Left renal pelvis (tissue), 4 donors: ENCODE results near the gene AFF1. TPM values are rescaled to one million over a fixed set of nuclear protein-coding genes. Genes with fewer than 3 reads are reported as not detected.

Experiments
- DNase-seq, 4 donors: peaks; one replicate each; pipeline ENCODE4 v3.0.0-alpha.2; 2013; ENCODE audit warnings: low read depth in 4 of 4, low spot score in 3 of 4
- polyA plus RNA-seq, 4 donors: library from polyadenylated mRNA; unstranded; fragments of 120-200 nt; gene quantifications; one replicate each; pipeline ENCODE4 v1.2.1, GENCODE V29; 2013; ENCODE audit not compliant: insufficient read length in 4 of 4

The AFF1 gene
- polyA plus RNA-seq, 4 donors = 29.2 to 56.1 (median 50.1) TPM

GRCh38 chr4:86919561-86920223, 15.1 kb upstream of the AFF1 start:
- DNase-seq = no peak

- DNase-seq = no peak
Measured at GRCh38 chr4:86921608-86922252, 13.1 kb upstream of the AFF1 start.

- no peak for DNase-seq
Measured at GRCh38 chr4:86924811-86925210, 10.0 kb upstream of the AFF1 start.

GRCh38 chr4:86926435-86927086, 8.2 kb upstream of the AFF1 start:
- DNase-seq = no peak

GRCh38 chr4:86927843-86928395, 6.9 kb upstream of the AFF1 start:
- DNase-seq = no peak

- DNase-seq = no peak
Measured at GRCh38 chr4:86928400-86929255, 6.2 kb upstream of the AFF1 start.

- DNase-seq = no peak
Measured at GRCh38 chr4:86934147-86934770, 552 bp upstream of the AFF1 start.

GRCh38 chr4:86935566-86935852, 698 bp downstream of the AFF1 start:
- DNase-seq = no peak

- no peak for DNase-seq
Measured at GRCh38 chr4:86935853-86936733, 1.3 kb downstream of the AFF1 start.

- DNase-seq = no peak
Measured at GRCh38 chr4:86938771-86939520, 4.1 kb downstream of the AFF1 start.

- DNase-seq = no peak
Measured at GRCh38 chr4:86939729-86940575, 5.1 kb downstream of the AFF1 start.

- no peak for DNase-seq
Measured at GRCh38 chr4:86940920-86941460, 6.2 kb downstream of the AFF1 start.

GRCh38 chr4:86942185-86942666, 7.4 kb downstream of the AFF1 start:
- no peak for DNase-seq

GRCh38 chr4:86944964-86945781, 10.4 kb downstream of the AFF1 start:
- no peak for DNase-seq

- DNase-seq = no peak
Measured at GRCh38 chr4:86946868-86947500, 12.2 kb downstream of the AFF1 start.

GRCh38 chr4:86947501-86948120, 12.8 kb downstream of the AFF1 start:
- DNase-seq = no peak
